Uterus (tissue), 4 donors: Measurements from ENCODE around the gene ZNF618. TPM values are rescaled to one million over a fixed set of nuclear protein-coding genes. Genes with fewer than 3 reads are reported as not detected.

Experiments used
- DNase-seq, 2 donors: peaks; one replicate each; pipeline ENCODE4 v3.0.0-alpha.2; 2019 to 2020
- H3K27ac ChIP-seq, 2 donors: fragments of 200-600 bp; sonication (generic); 1 replicate in 1 of 2; 2 replicates in 1 of 2; pipeline ENCODE4 v1.5.1; 2016 to 2018
- H3K27me3 ChIP-seq, 2 donors: fragments of 200-600 bp; sonication (generic); one replicate each; pipeline ENCODE4 v1.5.1; 2018 to 2019; ENCODE audit warnings: control low read depth in 1 of 2
- H3K36me3 ChIP-seq, 2 donors: fragments of 200-600 bp; sonication (generic); one replicate each; pipeline ENCODE4 v1.5.1; 2019; ENCODE audit warnings: control low read depth in 1 of 2
- H3K4me1 ChIP-seq, 2 donors: fragments of 200-600 bp; sonication (generic); one replicate each; pipeline ENCODE4 v1.5.1; 2018 to 2019; ENCODE audit warnings: control low read depth in 1 of 2
- H3K4me3 ChIP-seq, 2 donors: fragments of 200-600 bp; sonication (generic); 1 replicate in 1 of 2; 2 replicates in 1 of 2; pipeline ENCODE4 v1.5.1; 2018 to 2019; ENCODE audit warnings: mild to moderate bottlenecking in 1 of 2
- H3K9me3 ChIP-seq, 2 donors: fragments of 200-600 bp; sonication (generic); one replicate each; pipeline ENCODE4 v1.5.1; 2019; ENCODE audit warnings: control low read depth in 1 of 2
- POLR2A ChIP-seq, 2 donors: fragments of 450-650 bp; IDR thresholded peaks; one replicate each; pipeline ENCODE4 v1.6.1; 2016; ENCODE audit warnings: antibody characterized with exemption in 2 of 2, mild to moderate bottlenecking in 1 of 2, moderate library complexity in 1 of 2
- intact Hi-C: fragments of 100-400 bp; cut with DNase I; formaldehyde crosslinking; loops from one replicate; pipeline ENCODE4 v1.15.1; 2023; ENCODE audit warnings: low total_unique reads
- total RNA-seq, 4 donors: library from RNA; depleted of rRNA in 3 of 4; stranded (reverse); fragments of >200 nt in 3 of 4; gene quantifications; one replicate each; pipeline versions ENCODE4 v1.1.0 to v1.2.4, GENCODE V29; 2014 to 2023
- TF ChIP-seq, protein P1 (sequence below), 4 experiments: fragments of 200-600 bp in 2 of 4; fragments of 450-650 bp in 2 of 4; sonication (generic) in 2 of 4; IDR thresholded peaks; one replicate each; pipeline ENCODE4 v1.5.1; 2016 to 2019; ENCODE audit warnings: antibody characterized with exemption in 4 of 4, mild to moderate bottlenecking in 2 of 4, moderate library complexity in 1 of 4
- donor health status: DM: yes; HTN: yes; CAD: no.

The ZNF618 gene
- total RNA-seq, 4 donors from 2014 or later, result 3.8 to 24.2 (median 12.3) TPM

DNA sequence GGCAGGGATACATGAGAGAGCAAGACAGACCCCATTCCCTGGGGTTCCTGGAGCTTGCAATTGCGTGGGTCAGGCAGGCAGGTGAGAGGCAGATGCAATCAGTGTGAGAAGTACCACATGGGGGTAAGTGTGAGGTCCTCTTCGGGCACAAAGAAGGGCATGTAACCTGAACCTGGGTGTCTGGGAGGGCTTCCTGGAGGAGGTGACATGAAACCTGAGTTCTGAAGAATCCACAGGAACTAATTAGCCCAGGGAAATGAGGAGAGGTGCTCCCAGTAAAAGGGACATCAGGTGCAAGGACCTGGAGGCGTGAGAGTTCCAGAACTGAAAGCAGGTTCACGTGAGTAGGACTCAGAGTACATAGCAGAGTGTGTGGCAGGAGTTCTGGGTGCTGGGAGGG, 199.5 kb downstream of the ZNF618 start:
- Histone ChIP-seq H3K9me3 (no peaks in the 10 kb centered on the region), H3K4me3 (no peak overlapping the region), H3K27me3 (no peaks in the 10 kb centered on the region), H3K27ac (no peak overlapping the region), H3K4me1 (no peaks in the 10 kb centered on the region), H3K36me3 (no peaks in the 10 kb centered on the region)
- TF ChIP-seq POLR2A (IDR thresholded peaks at IDR 0.05), result no peak
- TF ChIP-seq, protein P1, sequence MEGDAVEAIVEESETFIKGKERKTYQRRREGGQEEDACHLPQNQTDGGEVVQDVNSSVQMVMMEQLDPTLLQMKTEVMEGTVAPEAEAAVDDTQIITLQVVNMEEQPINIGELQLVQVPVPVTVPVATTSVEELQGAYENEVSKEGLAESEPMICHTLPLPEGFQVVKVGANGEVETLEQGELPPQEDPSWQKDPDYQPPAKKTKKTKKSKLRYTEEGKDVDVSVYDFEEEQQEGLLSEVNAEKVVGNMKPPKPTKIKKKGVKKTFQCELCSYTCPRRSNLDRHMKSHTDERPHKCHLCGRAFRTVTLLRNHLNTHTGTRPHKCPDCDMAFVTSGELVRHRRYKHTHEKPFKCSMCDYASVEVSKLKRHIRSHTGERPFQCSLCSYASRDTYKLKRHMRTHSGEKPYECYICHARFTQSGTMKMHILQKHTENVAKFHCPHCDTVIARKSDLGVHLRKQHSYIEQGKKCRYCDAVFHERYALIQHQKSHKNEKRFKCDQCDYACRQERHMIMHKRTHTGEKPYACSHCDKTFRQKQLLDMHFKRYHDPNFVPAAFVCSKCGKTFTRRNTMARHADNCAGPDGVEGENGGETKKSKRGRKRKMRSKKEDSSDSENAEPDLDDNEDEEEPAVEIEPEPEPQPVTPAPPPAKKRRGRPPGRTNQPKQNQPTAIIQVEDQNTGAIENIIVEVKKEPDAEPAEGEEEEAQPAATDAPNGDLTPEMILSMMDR (IDR thresholded peaks at IDR 0.05), result no peak
- intact Hi-C loops, result no loop called here
- DNase-seq, result no peak

DNA sequence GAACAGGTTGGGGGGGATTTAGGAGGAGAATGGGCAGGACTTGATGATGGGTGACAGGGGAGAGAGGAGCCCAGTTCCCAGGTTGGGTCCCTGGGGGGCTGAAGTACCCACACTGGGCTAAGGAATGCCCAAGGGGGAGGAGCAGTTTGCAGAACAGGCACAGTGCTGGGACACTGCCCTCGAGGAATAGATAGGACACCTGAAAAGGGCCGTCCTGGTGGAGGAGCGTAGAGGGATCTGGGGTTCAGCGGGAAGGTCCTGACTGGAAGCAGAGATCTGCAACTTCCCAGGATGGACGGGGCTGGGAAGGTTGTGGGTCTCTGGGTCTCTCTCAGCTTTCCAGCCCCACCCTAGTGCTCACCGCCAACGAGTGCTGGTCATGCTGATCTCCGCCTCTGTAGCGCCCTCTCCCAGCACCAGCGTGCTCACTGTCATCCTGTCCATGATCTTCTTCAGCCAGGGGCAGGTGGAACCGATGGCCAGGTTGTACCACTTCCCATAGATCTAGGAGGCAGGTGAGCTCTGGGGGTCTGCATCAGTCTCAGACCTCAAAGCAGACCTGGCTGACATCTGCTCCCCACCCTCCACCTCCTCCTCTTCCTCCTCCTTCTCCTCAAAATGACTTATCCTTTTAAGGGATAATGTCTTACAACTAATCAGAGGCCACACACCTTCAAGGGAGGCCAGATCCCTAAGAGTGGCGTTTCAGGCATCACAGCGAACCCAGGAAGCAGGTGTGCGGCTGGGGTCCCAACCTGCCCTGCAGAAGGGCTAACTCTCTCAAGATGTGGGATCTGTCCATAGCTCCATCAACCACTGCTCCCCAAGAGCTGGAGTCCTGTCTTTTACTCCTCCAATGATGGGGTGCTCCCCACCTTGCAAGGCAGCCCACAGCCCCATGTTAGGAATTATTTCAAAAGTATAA, 200.4 kb downstream of the ZNF618 start:
- no peaks in the 10 kb centered on the region for H3K27me3 ChIP-seq
- H3K4me3 ChIP-seq, result no peak overlapping the region
- no peak overlapping the region for H3K27ac ChIP-seq
- H3K4me1 ChIP-seq, result no peaks in the 10 kb centered on the region
- intact Hi-C loops, result no loop called here
- H3K36me3 ChIP-seq, result no peaks in the 10 kb centered on the region
- no peaks in the 10 kb centered on the region for H3K9me3 ChIP-seq
- no peak for DNase-seq
- TF ChIP-seq, protein P1 (IDR thresholded peaks at IDR 0.05), result no peak
- no peak for TF ChIP-seq POLR2A (IDR thresholded peaks at IDR 0.05)

DNA sequence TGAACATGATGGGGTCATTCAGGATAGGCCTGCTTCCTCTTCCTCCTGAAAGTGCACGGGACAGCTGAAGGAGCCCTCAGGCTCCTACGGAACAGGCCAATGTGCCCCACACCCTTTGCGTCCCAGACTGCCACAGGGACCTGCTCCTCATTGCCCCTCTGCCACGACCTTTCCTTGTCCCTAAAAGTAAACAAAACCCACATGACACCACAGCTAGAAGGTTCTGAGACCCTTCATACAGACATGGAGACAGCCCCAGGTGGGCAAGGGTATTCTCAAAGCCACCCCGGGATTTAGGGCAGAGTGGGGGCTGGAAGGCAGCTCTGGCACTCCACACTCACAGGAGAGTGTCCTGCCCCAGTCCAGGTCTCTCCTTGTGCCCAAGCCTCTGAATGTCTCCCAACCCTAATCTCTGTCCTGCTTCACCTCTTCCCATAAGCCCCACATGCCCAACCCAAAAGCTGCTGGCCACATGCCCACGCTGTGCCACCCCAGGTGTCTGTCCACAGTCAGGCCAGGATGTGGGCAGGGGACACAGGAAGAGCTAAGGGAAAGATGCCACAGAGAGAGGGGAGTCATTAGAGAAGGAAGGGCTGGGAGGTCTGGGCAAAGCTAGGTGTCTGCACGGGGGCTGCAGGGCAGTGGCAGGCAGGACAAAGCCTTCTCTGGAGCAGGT, 201.2 kb downstream of the ZNF618 start:
- TF ChIP-seq POLR2A (IDR thresholded peaks at IDR 0.05), result no peak
- TF ChIP-seq, protein P1 (IDR thresholded peaks at IDR 0.05), result no peak
- no peaks in the 10 kb centered on the region for H3K36me3 ChIP-seq
- intact Hi-C loops, result no loop called here

DNA sequence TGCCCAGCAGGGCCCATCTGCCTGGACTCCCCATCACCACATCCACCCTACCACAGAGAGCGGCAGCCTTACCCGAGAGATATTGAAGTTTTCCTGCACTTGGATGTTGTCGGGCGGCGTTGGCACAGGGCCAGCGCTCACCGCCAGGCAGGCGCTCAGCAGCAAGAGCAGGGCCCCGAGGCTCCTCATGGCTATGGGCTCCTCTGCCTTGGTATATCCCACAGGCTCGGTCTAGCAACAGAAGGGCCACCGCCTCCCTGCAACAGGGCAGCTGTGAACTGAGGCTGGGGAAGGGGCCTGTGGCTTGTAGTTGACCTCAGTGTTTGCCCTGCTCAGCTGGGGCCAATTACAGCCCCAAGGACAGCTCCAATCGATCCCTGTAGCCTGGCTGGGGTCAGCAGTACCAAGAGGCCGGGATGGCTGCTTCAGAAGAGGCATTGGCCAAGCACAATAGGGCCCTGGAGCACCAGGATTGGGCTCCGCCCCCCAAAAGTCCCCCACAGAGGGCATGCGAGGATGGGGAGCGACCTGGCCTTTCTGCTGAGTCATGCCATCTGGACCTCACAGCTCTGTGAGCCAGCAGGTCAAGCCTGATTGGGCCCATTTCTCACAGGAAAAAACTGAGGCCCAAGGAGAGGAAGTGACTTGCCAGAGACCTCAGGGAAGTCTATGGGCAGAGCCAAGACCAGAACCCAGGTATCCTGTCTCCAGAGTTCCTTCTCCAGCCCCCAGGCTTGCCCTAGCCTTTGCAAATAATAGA, 202.1 kb downstream of the ZNF618 start, which contains the start of gene AMBP:
TSS of gene AMBP (minus strand) at position 280 of the 760 bp plus-strand sequence. CDS start at position 189, 91 bp downstream.
- no peaks in the 10 kb centered on the region for H3K27me3 ChIP-seq
- peak in 1 of 2 donors; percentile 10 for DNase-seq
- H3K36me3 ChIP-seq, result no peaks in the 10 kb centered on the region
- H3K27ac ChIP-seq, result no peak within 1 kb of the TSS
- intact Hi-C loops, result no loop called here
- no peaks in the 10 kb centered on the region for H3K4me1 ChIP-seq
- TF ChIP-seq POLR2A (IDR thresholded peaks at IDR 0.05), result no peak
- TF ChIP-seq, protein P1 (IDR thresholded peaks at IDR 0.05), result no peak
- no peak within 1 kb of the TSS for H3K4me3 ChIP-seq
- no peaks in the 10 kb centered on the region for H3K9me3 ChIP-seq

More for the DNA sequence above, 201.2 kb downstream of the ZNF618 start:
- DNase-seq, result no peak
- H3K4me1 ChIP-seq, result no peaks in the 10 kb centered on the region
- no peak overlapping the region for H3K4me3 ChIP-seq
- H3K9me3 ChIP-seq, result no peaks in the 10 kb centered on the region
- H3K27ac ChIP-seq, result no peak overlapping the region
- no peaks in the 10 kb centered on the region for H3K27me3 ChIP-seq
